Thoracic aorta (tissue), 2 donors: ENCODE data around the gene IGSF11. TPM values are rescaled to one million over a fixed set of nuclear protein-coding genes. Genes with fewer than 3 reads are reported as not detected.

Source experiments
- ATAC-seq: fragments of 150-250 bp; one replicate; pipeline ENCODE4 v1.8.0; 2017; ENCODE audit warnings: low read depth; ENCODE audit not compliant: insufficient number of reproducible peaks, low FRiP score
- DNase-seq: peaks from one replicate; pipeline ENCODE4 v3.0.0-alpha.2; 2020; ENCODE audit warnings: low spot score
- H3K27ac ChIP-seq, 2 donors: fragments of 200-600 bp; sonication (generic); 1 replicate in 1 of 2; 2 replicates in 1 of 2; pipeline ENCODE4 v1.5.1; 2016; ENCODE audit warnings: mild to moderate bottlenecking in 2 of 2, moderate library complexity in 2 of 2
- H3K27me3 ChIP-seq: fragments of 200-600 bp; sonication (generic); replicated peaks from 2 replicates; pipeline ENCODE4 v1.6.0; 2016; ENCODE audit warnings: mild to moderate bottlenecking; ENCODE audit not compliant: insufficient read depth
- H3K36me3 ChIP-seq: fragments of 200-600 bp; sonication (generic); one replicate; pipeline ENCODE4 v1.5.1; 2016
- H3K4me1 ChIP-seq, 2 donors: fragments of 200-600 bp; sonication (generic); 1 replicate in 1 of 2; 2 replicates in 1 of 2; pipeline versions ENCODE4 v1.5.1 to v1.6.0; 2016; ENCODE audit warnings: low read depth in 2 of 2, mild to moderate bottlenecking in 1 of 2; ENCODE audit not compliant: control insufficient read depth in 1 of 2
- H3K4me3 ChIP-seq: fragments of 200-600 bp; sonication (generic); 2 replicates; pipeline ENCODE4 v1.5.1; 2016; ENCODE audit warnings: mild to moderate bottlenecking
- H3K9me3 ChIP-seq: fragments of 200-600 bp; sonication (generic); 2 replicates; pipeline ENCODE4 v1.5.1; 2016
- CTCF ChIP-seq: fragments of 200-600 bp; sonication (generic); IDR thresholded peaks from one replicate; pipeline ENCODE4 v1.5.1; 2019; ENCODE audit warnings: antibody characterized with exemption
- total RNA-seq, 2 donors: library from RNA; depleted of rRNA; stranded (reverse); fragments of >200 nt; gene quantifications; one replicate each; pipeline versions ENCODE4 v1.1.0 to v1.2.3, GENCODE V29; 2016

Gene IGSF11
- total RNA-seq, 2 donors from 2014 or later: 0.71 TPM; not detected in 1

DNA sequence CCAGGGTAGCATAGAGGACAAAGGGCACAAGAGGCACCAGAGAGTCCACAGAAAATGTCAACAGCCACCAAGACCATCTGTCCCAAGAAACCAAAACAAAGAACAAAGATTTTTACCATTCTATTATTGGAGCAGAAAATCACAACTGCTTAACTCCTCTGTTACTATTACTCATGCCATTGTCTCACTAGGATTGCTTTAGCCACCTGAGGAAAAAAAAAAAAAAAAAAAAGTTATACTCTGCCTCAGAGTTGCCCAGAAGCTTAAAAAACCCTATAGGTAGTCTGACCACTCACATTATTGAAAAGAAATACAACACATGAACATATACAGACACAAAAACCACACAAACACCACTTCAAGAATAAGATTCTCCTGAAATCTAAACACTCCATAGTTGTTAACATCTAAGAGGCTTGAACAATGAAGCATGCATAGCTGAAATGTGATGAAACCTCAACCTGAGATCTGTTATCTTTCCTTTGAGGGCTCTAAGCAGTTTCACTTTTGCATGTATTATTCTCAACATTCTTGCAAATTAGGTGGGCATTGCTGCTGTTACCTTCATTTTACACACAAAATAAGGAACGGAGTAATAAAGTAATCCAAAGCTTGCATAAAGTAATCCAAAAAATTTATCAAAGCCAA, 85.4 kb downstream of the IGSF11 start:
- H3K9me3 ChIP-seq: no peaks in the 10 kb centered on the region
- TF ChIP-seq CTCF: no peak
- no peaks in the 10 kb centered on the region for H3K27me3 ChIP-seq
- DNase-seq: no peak
- no peak overlapping the region for H3K27ac ChIP-seq
- no peak for ATAC-seq
- no peaks in the 10 kb centered on the region for H3K4me1 ChIP-seq
- no peaks in the 10 kb centered on the region for H3K36me3 ChIP-seq
- no peak overlapping the region for H3K4me3 ChIP-seq

- ATAC-seq: no peak
- TF ChIP-seq CTCF: no peak
- no peaks in the 10 kb centered on the region for H3K36me3 ChIP-seq
Observed at GRCh38 chr3:118948146-118948545, 86.5 kb downstream of the IGSF11 start.

GRCh38 chr3:118946449-118946848, 88.2 kb downstream of the IGSF11 start:
- no peak for TF ChIP-seq CTCF
- no peaks in the 10 kb centered on the region for H3K27me3 ChIP-seq
- DNase-seq (no peak), ATAC-seq (no peak)
- no peaks in the 10 kb centered on the region for H3K4me1 ChIP-seq
- no peaks in the 10 kb centered on the region for H3K9me3 ChIP-seq
- H3K36me3 ChIP-seq: no peaks in the 10 kb centered on the region
- no peak overlapping the region for H3K27ac ChIP-seq
- no peak overlapping the region for H3K4me3 ChIP-seq

More at GRCh38 chr3:118948146-118948545, 86.5 kb downstream of the IGSF11 start:
- Histone ChIP-seq H3K27me3 (no peaks in the 10 kb centered on the region), H3K9me3 (no peaks in the 10 kb centered on the region), H3K4me1 (no peaks in the 10 kb centered on the region), H3K4me3 (no peak overlapping the region), H3K27ac (no peak overlapping the region)
- DNase-seq: no peak

DNA sequence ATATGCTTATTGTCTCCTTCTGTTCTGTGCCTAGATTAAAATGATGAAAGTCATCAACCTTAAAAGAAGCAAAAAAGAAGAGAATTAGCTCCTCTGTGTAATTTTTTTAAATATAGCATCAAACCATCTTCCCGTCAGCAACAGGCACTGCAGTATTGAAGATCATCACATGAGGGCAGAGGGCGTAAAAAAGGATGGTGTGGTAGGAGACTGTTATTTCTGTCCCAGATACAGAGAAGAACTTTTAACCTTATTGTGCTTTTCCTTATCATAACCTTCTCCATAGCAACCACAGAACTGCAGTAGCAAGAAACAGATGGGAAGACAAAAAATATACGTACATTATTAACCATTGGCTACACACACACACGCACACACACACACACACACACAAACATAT, 88.8 kb downstream of the IGSF11 start:
- no peak for ATAC-seq
- TF ChIP-seq CTCF: no peak

GRCh38 chr3:118943597-118943996, 91.0 kb downstream of the IGSF11 start:
- DNase-seq: no peak
- Histone ChIP-seq H3K4me1 (no peaks in the 10 kb centered on the region), H3K27ac (no peak overlapping the region), H3K4me3 (no peak overlapping the region), H3K36me3 (no peaks in the 10 kb centered on the region), H3K27me3 (no peaks in the 10 kb centered on the region), H3K9me3 (no peaks in the 10 kb centered on the region)
- no peak for TF ChIP-seq CTCF
- ATAC-seq: no peak

More for the DNA sequence above, 88.8 kb downstream of the IGSF11 start:
- H3K9me3 ChIP-seq: no peaks in the 10 kb centered on the region
- no peaks in the 10 kb centered on the region for H3K27me3 ChIP-seq
- DNase-seq: no peak
- no peaks in the 10 kb centered on the region for H3K36me3 ChIP-seq
- no peak overlapping the region for H3K27ac ChIP-seq
- no peak overlapping the region for H3K4me3 ChIP-seq
- H3K4me1 ChIP-seq: no peaks in the 10 kb centered on the region
